ENCODE measurements around the gene GTSE1.
"Not testable (repeated sequence)": the region's sequence is repeated elsewhere in the genome, so short reads cannot be mapped to it uniquely, and the experiment has no call there.

- TF ChIP-seq, protein P1, sequence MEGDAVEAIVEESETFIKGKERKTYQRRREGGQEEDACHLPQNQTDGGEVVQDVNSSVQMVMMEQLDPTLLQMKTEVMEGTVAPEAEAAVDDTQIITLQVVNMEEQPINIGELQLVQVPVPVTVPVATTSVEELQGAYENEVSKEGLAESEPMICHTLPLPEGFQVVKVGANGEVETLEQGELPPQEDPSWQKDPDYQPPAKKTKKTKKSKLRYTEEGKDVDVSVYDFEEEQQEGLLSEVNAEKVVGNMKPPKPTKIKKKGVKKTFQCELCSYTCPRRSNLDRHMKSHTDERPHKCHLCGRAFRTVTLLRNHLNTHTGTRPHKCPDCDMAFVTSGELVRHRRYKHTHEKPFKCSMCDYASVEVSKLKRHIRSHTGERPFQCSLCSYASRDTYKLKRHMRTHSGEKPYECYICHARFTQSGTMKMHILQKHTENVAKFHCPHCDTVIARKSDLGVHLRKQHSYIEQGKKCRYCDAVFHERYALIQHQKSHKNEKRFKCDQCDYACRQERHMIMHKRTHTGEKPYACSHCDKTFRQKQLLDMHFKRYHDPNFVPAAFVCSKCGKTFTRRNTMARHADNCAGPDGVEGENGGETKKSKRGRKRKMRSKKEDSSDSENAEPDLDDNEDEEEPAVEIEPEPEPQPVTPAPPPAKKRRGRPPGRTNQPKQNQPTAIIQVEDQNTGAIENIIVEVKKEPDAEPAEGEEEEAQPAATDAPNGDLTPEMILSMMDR (conservative IDR thresholded peaks at IDR 0.05; ENCODE audit: low read depth, low read length) = not testable (repeated sequence)
- not testable (repeated sequence) for TF ChIP-seq EZH2 (IDR thresholded peaks at IDR 0.05; ENCODE audit: low read length, unreplicated experiment); EZH2phosphoT487 (IDR thresholded peaks at IDR 0.05; ENCODE audit: borderline replicate concordance, low read length)
Observed at GRCh38 chr22:46265627-46266026, 31.0 kb upstream of the GTSE1 start.
